ENCODE results near the gene BASP1. TPM values are rescaled to one million over a fixed set of nuclear protein-coding genes. Genes with fewer than 3 reads are reported as not detected.
"Not testable (repeated sequence)": the region's sequence is repeated elsewhere in the genome, so short reads cannot be mapped to it uniquely, and the experiment has no call there.

Gene BASP1
- total RNA-seq, 1 donor from 2014 or later: 86.3 TPM

DNA sequence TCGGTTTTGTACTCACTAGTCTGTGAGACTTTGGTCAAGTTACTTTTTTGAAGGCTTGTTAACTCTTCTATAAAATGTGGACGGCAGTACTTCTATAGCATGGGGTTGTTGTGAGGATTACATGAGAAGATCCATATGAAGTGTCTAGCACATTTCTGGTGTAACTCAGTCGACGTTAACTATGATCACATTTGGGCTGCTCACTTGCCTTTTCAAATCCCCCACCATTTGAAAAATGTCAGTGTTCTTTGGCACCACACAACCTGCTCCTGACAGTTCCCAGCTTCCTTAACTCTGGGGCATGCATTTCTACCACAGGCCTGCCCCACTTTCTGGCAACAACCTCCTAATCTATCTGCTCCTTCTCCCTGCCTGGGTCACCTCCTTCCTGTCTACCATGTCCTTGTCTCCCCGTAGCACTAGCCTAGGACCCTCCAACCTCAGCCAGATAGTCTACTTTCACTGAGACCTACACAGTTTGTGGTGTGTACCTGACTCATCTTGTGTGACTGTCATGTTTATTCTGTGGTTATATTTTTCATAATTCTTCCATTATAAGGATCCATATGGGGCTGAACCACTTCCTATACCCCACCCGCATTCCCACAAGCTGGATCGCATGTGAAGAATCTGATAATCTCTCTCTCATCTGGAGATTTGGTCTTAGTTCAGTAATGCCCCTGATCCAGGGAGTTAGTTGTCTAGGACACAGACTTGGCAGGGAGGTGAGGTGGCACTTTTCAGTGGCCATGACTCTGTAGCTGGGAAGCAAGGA, 30.2 kb upstream of the BASP1 start:
- no peaks in the 10 kb centered on the region for H3K9me3 Mint-ChIP-seq (ENCODE audit: low read depth)
- no peak overlapping the region for H3K27ac Mint-ChIP-seq
- H3K27me3 Mint-ChIP-seq: peaks cover 16% of the 10 kb centered on the region
- DNase-seq (ENCODE audit: low spot score, unreplicated experiment): no peak
- H3K4me3 Mint-ChIP-seq (ENCODE audit: low read depth): no peak overlapping the region
- H3K36me3 Mint-ChIP-seq (ENCODE audit: insufficient read depth): no peaks in the 10 kb centered on the region
- TF ChIP-seq, protein P1, sequence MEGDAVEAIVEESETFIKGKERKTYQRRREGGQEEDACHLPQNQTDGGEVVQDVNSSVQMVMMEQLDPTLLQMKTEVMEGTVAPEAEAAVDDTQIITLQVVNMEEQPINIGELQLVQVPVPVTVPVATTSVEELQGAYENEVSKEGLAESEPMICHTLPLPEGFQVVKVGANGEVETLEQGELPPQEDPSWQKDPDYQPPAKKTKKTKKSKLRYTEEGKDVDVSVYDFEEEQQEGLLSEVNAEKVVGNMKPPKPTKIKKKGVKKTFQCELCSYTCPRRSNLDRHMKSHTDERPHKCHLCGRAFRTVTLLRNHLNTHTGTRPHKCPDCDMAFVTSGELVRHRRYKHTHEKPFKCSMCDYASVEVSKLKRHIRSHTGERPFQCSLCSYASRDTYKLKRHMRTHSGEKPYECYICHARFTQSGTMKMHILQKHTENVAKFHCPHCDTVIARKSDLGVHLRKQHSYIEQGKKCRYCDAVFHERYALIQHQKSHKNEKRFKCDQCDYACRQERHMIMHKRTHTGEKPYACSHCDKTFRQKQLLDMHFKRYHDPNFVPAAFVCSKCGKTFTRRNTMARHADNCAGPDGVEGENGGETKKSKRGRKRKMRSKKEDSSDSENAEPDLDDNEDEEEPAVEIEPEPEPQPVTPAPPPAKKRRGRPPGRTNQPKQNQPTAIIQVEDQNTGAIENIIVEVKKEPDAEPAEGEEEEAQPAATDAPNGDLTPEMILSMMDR (IDR thresholded peaks at IDR 0.05; ENCODE audit: unreplicated experiment): no peak
- peaks cover 5% of the 10 kb centered on the region for H3K4me1 Mint-ChIP-seq (ENCODE audit: low read depth)

DNA sequence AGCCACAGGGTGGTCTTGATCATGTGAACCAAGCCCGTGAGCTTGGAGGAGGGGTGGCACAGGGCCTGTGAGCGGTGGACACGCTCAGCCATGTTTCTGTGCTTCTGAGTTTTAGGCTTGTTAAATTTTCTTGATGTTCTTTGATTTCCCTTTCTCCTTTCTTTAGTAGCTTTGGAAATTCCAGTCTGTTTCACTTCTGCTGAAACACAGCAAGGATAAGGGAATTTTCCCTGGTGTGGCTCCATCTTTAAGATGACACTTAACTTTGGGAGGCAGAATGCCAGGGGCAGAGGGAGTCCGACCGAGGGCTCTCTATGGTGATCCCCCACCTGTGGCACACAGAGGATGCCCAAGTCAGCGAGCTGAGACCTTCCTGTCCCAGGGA, 29.7 kb upstream of the BASP1 start:
- no peaks in the 10 kb centered on the region for H3K36me3 Mint-ChIP-seq (ENCODE audit: insufficient read depth)
- peaks cover 16% of the 10 kb centered on the region for H3K27me3 Mint-ChIP-seq
- H3K27ac Mint-ChIP-seq: no peak overlapping the region
- DNase-seq (ENCODE audit: low spot score, unreplicated experiment): no peak
- no peak overlapping the region for H3K4me3 Mint-ChIP-seq (ENCODE audit: low read depth)
- no peaks in the 10 kb centered on the region for H3K9me3 Mint-ChIP-seq (ENCODE audit: low read depth)
- H3K4me1 Mint-ChIP-seq (ENCODE audit: low read depth): peaks cover 5% of the 10 kb centered on the region
- TF ChIP-seq, protein P1 (IDR thresholded peaks at IDR 0.05; ENCODE audit: unreplicated experiment): no peak

DNA sequence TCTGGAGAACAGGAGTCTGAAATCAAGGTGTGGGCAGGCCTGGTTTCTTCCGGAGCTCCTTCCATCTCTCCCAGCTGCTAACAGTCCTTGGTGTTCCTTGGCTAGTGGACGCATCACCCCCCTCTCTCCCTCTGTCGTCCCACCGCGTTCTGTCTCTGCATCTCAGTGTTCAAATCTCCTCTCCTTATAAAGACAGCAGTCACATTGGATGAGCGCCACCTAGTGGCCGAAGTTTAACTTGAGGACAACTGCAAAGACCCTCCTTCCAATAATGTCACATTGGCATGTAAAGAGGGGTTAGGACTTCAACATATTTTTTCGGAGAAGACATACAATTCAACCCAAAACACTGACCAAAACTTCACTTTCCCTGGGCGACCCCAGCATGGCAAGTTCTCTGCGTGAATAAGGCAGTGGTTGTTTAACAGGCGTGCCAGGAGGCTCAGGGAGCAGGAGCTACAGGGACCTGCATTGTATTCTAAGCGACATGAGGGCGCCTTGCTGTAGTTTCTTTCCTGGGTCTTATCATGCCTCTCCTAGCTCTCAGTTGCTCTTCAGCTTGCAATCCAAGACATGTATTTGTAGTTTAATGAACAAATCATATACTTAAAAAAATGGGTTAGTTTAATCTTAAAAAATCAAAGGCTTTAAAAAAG, 27.9 kb upstream of the BASP1 start:
- TF ChIP-seq, protein P1 (IDR thresholded peaks at IDR 0.05; ENCODE audit: unreplicated experiment): peak; percentile 92
- no peak overlapping the region for H3K4me3 Mint-ChIP-seq (ENCODE audit: low read depth)
- peaks cover 16% of the 10 kb centered on the region for H3K27me3 Mint-ChIP-seq
- H3K9me3 Mint-ChIP-seq (ENCODE audit: low read depth): no peaks in the 10 kb centered on the region
- DNase-seq (ENCODE audit: low spot score, unreplicated experiment): peak; percentile 69
- H3K27ac Mint-ChIP-seq: no peak overlapping the region
- peaks cover 5% of the 10 kb centered on the region for H3K4me1 Mint-ChIP-seq (ENCODE audit: low read depth)
- no peaks in the 10 kb centered on the region for H3K36me3 Mint-ChIP-seq (ENCODE audit: insufficient read depth)

DNA sequence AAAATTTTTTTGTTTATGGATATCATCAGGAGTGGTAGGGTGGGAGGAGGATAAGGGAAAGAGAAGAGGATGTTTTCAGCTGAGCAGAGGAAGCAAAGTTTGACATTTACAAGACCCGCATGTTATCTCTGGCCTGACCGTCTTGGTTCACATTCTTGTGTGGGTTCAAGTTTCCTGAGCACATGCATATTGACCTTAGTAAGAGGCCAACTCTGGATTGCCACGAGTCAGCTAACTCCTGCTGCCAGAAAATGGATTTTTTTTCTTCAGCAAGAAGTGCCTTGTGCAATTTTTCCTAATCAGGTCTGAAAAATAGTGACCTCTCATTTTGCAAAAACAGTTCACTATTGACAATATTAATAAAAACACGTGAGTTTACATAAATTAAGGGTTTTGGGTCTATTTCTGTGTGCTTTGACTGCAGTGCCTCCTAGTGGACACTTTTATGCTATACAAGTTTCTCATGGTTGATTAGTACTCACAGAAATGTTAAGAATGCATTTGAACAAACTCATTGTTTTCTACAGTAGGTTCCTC, 27.1 kb upstream of the BASP1 start:
- Mint-ChIP-seq H3K27ac (peak overlapping the region; percentile 45), H3K9me3 (ENCODE audit: low read depth) (no peaks in the 10 kb centered on the region), H3K27me3 (peaks cover 16% of the 10 kb centered on the region), H3K4me1 (ENCODE audit: low read depth) (peaks cover 5% of the 10 kb centered on the region), H3K4me3 (ENCODE audit: low read depth) (no peak overlapping the region), H3K36me3 (ENCODE audit: insufficient read depth) (no peaks in the 10 kb centered on the region)
- DNase-seq (ENCODE audit: low spot score, unreplicated experiment): no peak
- TF ChIP-seq, protein P1 (IDR thresholded peaks at IDR 0.05; ENCODE audit: unreplicated experiment): peak; percentile 94

DNA sequence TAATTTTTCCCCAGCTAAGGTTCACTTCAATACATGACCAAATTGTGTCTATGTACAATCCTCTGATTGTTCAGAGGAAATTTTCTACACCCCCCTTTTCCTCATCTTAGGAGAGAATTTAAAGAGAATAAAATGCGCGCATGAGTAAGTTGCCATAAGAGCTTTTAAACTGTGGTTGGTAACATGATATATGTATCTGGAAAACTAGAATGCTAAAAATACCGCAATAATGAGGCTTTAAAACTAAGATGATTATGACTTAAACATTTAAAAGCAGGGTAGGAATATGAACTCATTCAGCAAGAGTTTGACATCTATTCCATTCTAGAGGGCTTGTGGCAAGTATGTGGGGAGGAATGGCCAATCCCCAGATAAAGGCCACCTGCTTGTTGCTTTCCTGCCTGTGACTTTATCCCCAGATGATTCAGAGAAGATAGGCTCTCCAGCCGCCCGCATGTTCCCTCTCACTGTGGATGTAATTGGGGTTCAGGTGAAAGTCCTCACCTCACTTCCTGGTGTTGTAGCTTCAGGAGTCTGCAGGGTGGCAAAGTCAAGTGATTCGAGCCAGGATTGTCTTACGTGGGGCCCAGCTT, 26.5 kb upstream of the BASP1 start:
- peaks cover 16% of the 10 kb centered on the region for H3K27me3 Mint-ChIP-seq
- H3K4me3 Mint-ChIP-seq (ENCODE audit: low read depth): no peak overlapping the region
- no peak for DNase-seq (ENCODE audit: low spot score, unreplicated experiment)
- peak overlapping the region; percentile 45 for H3K27ac Mint-ChIP-seq
- peaks cover 5% of the 10 kb centered on the region for H3K4me1 Mint-ChIP-seq (ENCODE audit: low read depth)
- no peaks in the 10 kb centered on the region for H3K36me3 Mint-ChIP-seq (ENCODE audit: insufficient read depth)
- TF ChIP-seq, protein P1 (IDR thresholded peaks at IDR 0.05; ENCODE audit: unreplicated experiment): no peak
- H3K9me3 Mint-ChIP-seq (ENCODE audit: low read depth): no peaks in the 10 kb centered on the region

DNA sequence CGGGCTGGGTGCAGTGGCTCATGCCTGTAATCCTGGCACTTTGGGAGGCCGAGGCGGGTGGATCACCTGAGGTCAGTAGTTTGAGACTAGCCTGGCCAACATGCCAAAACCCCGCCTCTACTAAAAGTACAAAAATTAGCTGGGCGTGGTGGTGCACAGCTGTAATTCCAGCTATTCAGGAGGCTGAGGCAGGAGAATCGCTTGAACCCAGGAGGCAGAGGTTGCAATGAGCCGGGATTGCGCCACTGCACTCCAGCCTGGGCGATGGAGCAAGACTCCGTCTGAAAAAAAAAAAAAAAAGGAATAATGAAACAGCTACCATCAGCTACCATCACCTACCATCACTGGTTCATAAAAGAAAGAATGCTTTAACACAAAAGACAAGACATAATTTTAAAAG, 25.9 kb upstream of the BASP1 start:
- not testable (repeated sequence) for H3K27ac Mint-ChIP-seq; H3K4me1 Mint-ChIP-seq (ENCODE audit: low read depth); H3K36me3 Mint-ChIP-seq (ENCODE audit: insufficient read depth); H3K9me3 Mint-ChIP-seq (ENCODE audit: low read depth); H3K4me3 Mint-ChIP-seq (ENCODE audit: low read depth); DNase-seq (ENCODE audit: low spot score, unreplicated experiment)
- H3K27me3 Mint-ChIP-seq: peaks cover 13% of the 10 kb centered on the region

All from progenitor cell of endocrine pancreas (in vitro differentiated cells).